BLaER1 (cell line): ENCODE data around the gene LIN37.
"Not testable (repeated sequence)": the region's sequence is repeated elsewhere in the genome, so short reads cannot be mapped to it uniquely, and the experiment has no call there.

Source experiments
- H3K27ac ChIP-seq: shearing (Covaris generic); formaldehyde crosslinking; 2 replicates; pipeline ENCODE4 v1.8.1; 2022
- H3K27me3 ChIP-seq: shearing (Covaris generic); formaldehyde crosslinking; 2 replicates; pipeline ENCODE4 v1.8.1; 2022
- H3K36me3 ChIP-seq: shearing (Covaris generic); formaldehyde crosslinking; 2 replicates; pipeline ENCODE4 v1.8.1; 2022
- H3K4me1 ChIP-seq: shearing (Covaris generic); formaldehyde crosslinking; 2 replicates; pipeline ENCODE4 v1.8.1; 2022
- H3K4me2 ChIP-seq: shearing (Covaris generic); formaldehyde crosslinking; 2 replicates; pipeline ENCODE4 v1.8.1; 2022
- H3K4me3 ChIP-seq: shearing (Covaris generic); formaldehyde crosslinking; 2 replicates; pipeline ENCODE4 v1.8.1; 2022
- H3K9ac ChIP-seq: shearing (Covaris generic); formaldehyde crosslinking; 2 replicates; pipeline ENCODE4 v1.8.1; 2022
- H3K9me3 ChIP-seq: shearing (Covaris generic); formaldehyde crosslinking; 2 replicates; pipeline ENCODE4 v1.8.1; 2022
- H4K20me1 ChIP-seq: shearing (Covaris generic); formaldehyde crosslinking; 2 replicates; pipeline ENCODE4 v1.8.1; 2022
- Cebpa-rat ChIP-seq: shearing (Covaris generic); IDR thresholded peaks from 2 replicates; pipeline ENCODE4 v1.8.1; 2022

Gene LIN37

GRCh38 chr19:35793381-35794165 is 45.2 kb downstream of the LIN37 start:
- 0 out of 2 replicates have a peak overlapping the region, but pooled peaks have one; percentile 4 for H3K4me3 ChIP-seq
- peaks cover 56% of the 10 kb centered on the region for H3K4me1 ChIP-seq
- H3K4me2 ChIP-seq, result peak overlapping the region; percentile 76
- H3K27me3 ChIP-seq, result no peaks in the 10 kb centered on the region; the same call in 1 of the 2 replicates
- no peak for TF ChIP-seq Cebpa-rat
- no peaks in the 10 kb centered on the region for H3K9me3 ChIP-seq
- peak overlapping the region; percentile 40 for H3K27ac ChIP-seq
- peaks cover 9% of the 10 kb centered on the region; the same call in 1 of the 2 replicates for H4K20me1 ChIP-seq
- H3K9ac ChIP-seq, result peak overlapping the region; percentile 8; the same call in 1 of the 2 replicates
- peaks cover 7% of the 10 kb centered on the region; the same call in 1 of the 2 replicates for H3K36me3 ChIP-seq

DNA sequence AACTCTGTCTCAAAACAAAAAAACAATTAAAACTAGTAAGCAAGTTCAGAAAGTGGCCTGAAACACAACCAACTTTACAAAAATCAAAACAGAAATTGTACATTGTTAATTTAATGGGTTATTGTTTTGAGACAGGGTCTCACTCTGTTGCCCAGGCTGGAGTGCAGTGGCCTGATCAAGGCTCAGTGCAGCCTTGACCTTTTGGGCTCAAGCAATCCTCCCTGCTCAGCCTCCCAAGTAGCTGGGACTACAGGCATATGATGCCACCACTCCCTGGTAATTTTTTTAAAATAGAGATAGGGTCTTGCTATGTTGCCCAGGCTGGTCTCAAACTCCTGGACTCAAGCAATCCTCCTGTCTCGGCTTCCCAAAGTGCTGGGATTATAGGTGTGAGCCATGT is 47.2 kb downstream of the LIN37 start:
- not testable (repeated sequence) for H4K20me1 ChIP-seq, H3K4me2 ChIP-seq, H3K27me3 ChIP-seq, H3K27ac ChIP-seq, H3K36me3 ChIP-seq, H3K9ac ChIP-seq, H3K4me3 ChIP-seq, H3K9me3 ChIP-seq
- peaks cover 49% of the 10 kb centered on the region for H3K4me1 ChIP-seq

GRCh38 chr19:35796645-35797542 is 48.5 kb downstream of the LIN37 start:
- Histone ChIP-seq H3K4me2 (peak overlapping the region; percentile 60), H3K9ac (no peak overlapping the region), H3K4me1 (peaks cover 35% of the 10 kb centered on the region), H3K27me3 (no peaks in the 10 kb centered on the region; the same call in 1 of the 2 replicates), H3K9me3 (0 out of 2 replicates have a peak, but pooled peaks cover 3% of the 10 kb centered on the region), H3K36me3 (no peaks in the 10 kb centered on the region), H3K4me3 (no peak overlapping the region), H3K27ac (no peak overlapping the region), H4K20me1 (no peaks in the 10 kb centered on the region)
- no peak for TF ChIP-seq Cebpa-rat

DNA sequence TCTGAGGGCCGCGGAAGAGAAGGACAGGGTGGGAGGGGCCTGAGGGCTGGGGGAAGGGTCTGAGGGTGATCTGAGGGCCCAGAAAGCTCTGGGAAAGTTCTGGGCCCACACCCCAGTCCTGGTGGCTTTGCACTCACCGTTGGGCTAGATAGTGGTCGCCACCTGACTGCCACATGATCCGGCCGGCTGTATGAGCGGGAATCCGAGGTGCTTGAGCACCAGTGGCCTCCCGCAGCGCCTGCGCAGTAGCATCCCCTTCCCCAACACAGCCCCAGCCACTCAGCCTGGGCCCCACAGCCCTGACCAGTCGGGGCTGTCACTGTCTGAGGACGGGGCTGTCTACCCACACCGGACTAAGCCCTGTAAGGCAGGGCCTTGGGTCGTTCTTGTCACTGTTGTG is 49.3 kb downstream of the LIN37 start:
- no peak overlapping the region for H3K9ac ChIP-seq
- no peaks in the 10 kb centered on the region for H3K36me3 ChIP-seq
- H3K4me3 ChIP-seq, result no peak overlapping the region
- no peaks in the 10 kb centered on the region for H4K20me1 ChIP-seq
- H3K27me3 ChIP-seq, result no peaks in the 10 kb centered on the region; the same call in 1 of the 2 replicates
- H3K4me1 ChIP-seq, result peaks cover 31% of the 10 kb centered on the region
- 0 out of 2 replicates have a peak, but pooled peaks cover 7% of the 10 kb centered on the region for H3K9me3 ChIP-seq
- H3K4me2 ChIP-seq, result peak overlapping the region; percentile 7
- no peak overlapping the region for H3K27ac ChIP-seq
- no peak for TF ChIP-seq Cebpa-rat

DNA sequence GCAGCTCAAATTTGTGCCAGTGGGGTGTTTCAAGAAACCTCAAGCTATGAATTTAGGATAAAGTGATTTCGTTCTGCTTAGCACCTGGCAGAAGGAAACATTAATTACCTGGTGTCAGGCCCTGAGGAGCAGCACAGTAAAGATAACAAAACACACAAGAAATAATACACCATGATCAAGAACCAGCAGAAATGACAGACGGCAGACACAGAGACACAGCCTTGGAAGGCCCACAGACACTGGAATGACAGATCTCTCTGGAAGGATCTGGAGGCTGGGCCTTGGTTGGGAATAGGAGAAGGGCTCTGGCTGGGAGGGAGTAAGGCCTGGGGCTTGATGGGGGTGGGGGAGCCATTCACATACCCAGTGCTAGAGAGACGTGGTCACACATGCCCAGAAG is 53.5 kb downstream of the LIN37 start:
- no peaks in the 10 kb centered on the region for H4K20me1 ChIP-seq
- 0 out of 2 replicates have a peak, but pooled peaks cover 7% of the 10 kb centered on the region for H3K9me3 ChIP-seq
- H3K4me1 ChIP-seq, result peaks cover 50% of the 10 kb centered on the region
- H3K4me3 ChIP-seq, result no peak overlapping the region
- H3K27me3 ChIP-seq, result no peaks in the 10 kb centered on the region; the same call in 1 of the 2 replicates
- H3K27ac ChIP-seq, result no peak overlapping the region
- no peak overlapping the region for H3K9ac ChIP-seq
- H3K4me2 ChIP-seq, result no peak overlapping the region
- TF ChIP-seq Cebpa-rat, result no peak
- H3K36me3 ChIP-seq, result no peaks in the 10 kb centered on the region
